Testis (tissue), 3 donors: Measurements from ENCODE around the gene NDUFAF3. TPM values are rescaled to one million over a fixed set of nuclear protein-coding genes. Genes with fewer than 3 reads are reported as not detected.

Experiments used
- DNase-seq: peaks from one replicate; pipeline ENCODE4 v3.0.0-alpha.2; 2019
- H3K27ac ChIP-seq, 2 donors: fragments of 200-600 bp; sonication (generic); one replicate each; pipeline ENCODE4 v1.5.1; 2019
- H3K27me3 ChIP-seq: fragments of 200-600 bp; sonication (generic); one replicate; pipeline ENCODE4 v1.5.1; 2019
- H3K36me3 ChIP-seq: fragments of 200-600 bp; sonication (generic); one replicate; pipeline ENCODE4 v1.5.1; 2017; ENCODE audit warnings: low read depth; ENCODE audit errors: missing control alignments
- H3K4me1 ChIP-seq: fragments of 200-600 bp; sonication (generic); one replicate; pipeline ENCODE4 v1.5.1; 2019
- H3K4me3 ChIP-seq, 2 donors: fragments of 200-600 bp; sonication (generic); one replicate each; pipeline ENCODE4 v1.5.1; 2017 to 2019
- H3K9me3 ChIP-seq: fragments of 200-600 bp; sonication (generic); one replicate; pipeline ENCODE4 v1.5.1; 2017
- POLR2A ChIP-seq: fragments of 450-650 bp; IDR thresholded peaks from one replicate; pipeline ENCODE4 v1.6.1; 2017; ENCODE audit warnings: antibody characterized with exemption, mild to moderate bottlenecking, moderate library complexity
- WGBS, 2 donors: methylation state at CpG; one replicate each; pipeline ENCODE4 v1.1.5; 2018; 5-methylcytosine and 5-hydroxymethylcytosine counted together
- intact Hi-C: fragments of 100-400 bp; cut with DNase I; formaldehyde crosslinking; loops from one replicate; pipeline ENCODE4 v1.15.1; 2023; ENCODE audit warnings: low total_unique reads
- polyA plus RNA-seq: library from polyadenylated mRNA; stranded (reverse); fragments of 350-450 nt; fragmentation: Illumina TruSeq; extraction: RNeasy Lipid Tissue Mini Kit (QIAGEN cat#74804); gene quantifications from one replicate; pipeline ENCODE4 v1.2.3, GENCODE V29; 2014; ENCODE audit warnings: low read depth, low replicate concordance; ENCODE audit not compliant: insufficient read depth
- total RNA-seq, 2 donors: library from RNA; depleted of rRNA; stranded (reverse); fragments of >200 nt; gene quantifications; one replicate each; pipeline ENCODE4 v1.2.3, GENCODE V29; 2016
- TF ChIP-seq, protein P1 (sequence below), 3 experiments: fragments of 450-650 bp in 2 of 3; fragments of 200-600 bp in 1 of 3; sonication (generic) in 1 of 3; IDR thresholded peaks; one replicate each; pipeline ENCODE4 v1.5.1; 2016 to 2019; ENCODE audit warnings: antibody characterized with exemption in 3 of 3, mild to moderate bottlenecking in 2 of 3, moderate library complexity in 1 of 3

The NDUFAF3 gene
- total and polyA plus RNA-seq, 3 donors from 2014 or later, result 324 to 544 (median 416) TPM

DNA sequence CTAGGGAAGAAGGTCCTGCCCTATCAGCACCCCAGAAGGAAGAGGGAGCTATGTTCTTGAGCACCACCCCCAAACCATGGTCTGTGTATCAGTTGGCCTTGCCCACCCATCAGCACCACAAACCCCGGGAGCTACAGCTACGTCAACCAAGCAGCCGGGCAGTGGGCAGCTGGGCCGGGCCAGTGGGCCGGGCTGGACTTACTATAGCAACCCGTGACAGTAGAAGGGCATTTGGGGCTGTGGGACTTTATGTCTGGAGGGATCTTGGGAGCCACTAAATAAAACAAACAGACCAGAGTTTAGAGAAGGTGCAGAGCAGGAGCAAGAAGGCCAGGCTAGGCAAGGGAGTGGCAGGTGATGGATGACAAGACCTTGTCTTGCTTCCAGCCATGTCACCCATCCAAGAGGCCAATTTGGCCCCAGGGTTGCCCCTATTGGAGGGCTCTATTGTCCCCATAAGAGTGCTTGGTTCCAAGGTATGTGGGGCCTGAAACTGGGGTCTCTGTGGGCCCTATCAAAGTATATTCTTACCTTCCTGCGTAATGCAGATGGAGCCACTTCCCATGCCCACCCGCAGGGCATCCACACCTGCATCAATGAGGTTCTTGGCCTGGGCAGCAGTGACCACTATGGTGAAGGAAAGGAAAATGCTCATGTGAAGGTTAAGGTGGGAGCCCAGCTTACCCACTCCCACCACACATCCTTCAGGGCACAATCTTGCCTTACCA, 4.0 kb downstream of the NDUFAF3 start:
- Histone ChIP-seq H3K9me3 (no peaks in the 10 kb centered on the region), H3K36me3 (no peaks in the 10 kb centered on the region), H3K4me1 (peaks cover 21% of the 10 kb centered on the region), H3K27me3 (no peaks in the 10 kb centered on the region), H3K4me3 (no peak overlapping the region), H3K27ac (no peak overlapping the region)
- TF ChIP-seq, protein P1, sequence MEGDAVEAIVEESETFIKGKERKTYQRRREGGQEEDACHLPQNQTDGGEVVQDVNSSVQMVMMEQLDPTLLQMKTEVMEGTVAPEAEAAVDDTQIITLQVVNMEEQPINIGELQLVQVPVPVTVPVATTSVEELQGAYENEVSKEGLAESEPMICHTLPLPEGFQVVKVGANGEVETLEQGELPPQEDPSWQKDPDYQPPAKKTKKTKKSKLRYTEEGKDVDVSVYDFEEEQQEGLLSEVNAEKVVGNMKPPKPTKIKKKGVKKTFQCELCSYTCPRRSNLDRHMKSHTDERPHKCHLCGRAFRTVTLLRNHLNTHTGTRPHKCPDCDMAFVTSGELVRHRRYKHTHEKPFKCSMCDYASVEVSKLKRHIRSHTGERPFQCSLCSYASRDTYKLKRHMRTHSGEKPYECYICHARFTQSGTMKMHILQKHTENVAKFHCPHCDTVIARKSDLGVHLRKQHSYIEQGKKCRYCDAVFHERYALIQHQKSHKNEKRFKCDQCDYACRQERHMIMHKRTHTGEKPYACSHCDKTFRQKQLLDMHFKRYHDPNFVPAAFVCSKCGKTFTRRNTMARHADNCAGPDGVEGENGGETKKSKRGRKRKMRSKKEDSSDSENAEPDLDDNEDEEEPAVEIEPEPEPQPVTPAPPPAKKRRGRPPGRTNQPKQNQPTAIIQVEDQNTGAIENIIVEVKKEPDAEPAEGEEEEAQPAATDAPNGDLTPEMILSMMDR (IDR thresholded peaks at IDR 0.05), result no peak
- TF ChIP-seq POLR2A, result no peak
- no peak for DNase-seq
- intact Hi-C loops, result loop anchor here (10.0 kb wide), 2 partner anchors 69 to 249 kb away; partner anchors contain the start of genes C3orf62 and QRICH1
- WGBS, 2 donors, result 92 to 95% methylated on average over 6 to 8 of the region's 8 CpGs

DNA sequence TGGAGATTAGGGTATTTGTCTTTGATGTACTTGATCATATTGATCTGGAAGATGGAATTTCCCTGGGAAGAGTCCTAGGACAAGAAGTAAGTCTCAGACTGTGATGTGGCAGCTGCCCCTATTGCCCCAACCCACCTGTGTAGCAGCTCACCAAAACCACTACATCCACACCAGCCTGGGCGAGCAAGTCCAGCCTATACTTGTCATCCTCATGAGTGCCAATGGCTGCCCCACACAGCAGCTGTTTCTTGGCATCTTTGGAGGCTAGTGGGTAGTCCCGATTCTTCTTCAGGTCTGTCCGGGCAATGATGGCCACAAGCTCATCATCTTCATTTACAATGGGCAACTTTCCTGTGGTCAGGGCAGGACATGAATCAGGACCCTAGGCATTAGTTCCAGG, 4.6 kb downstream of the NDUFAF3 start:
- TF ChIP-seq, protein P1 (IDR thresholded peaks at IDR 0.05), result no peak
- no peak for TF ChIP-seq POLR2A
- H3K36me3 ChIP-seq, result no peaks in the 10 kb centered on the region
- intact Hi-C loops, result loop anchor here (10.0 kb wide), 2 partner anchors 68 to 248 kb away; partner anchors contain the start of genes C3orf62 and QRICH1
- no peak overlapping the region for H3K4me3 ChIP-seq
- no peak overlapping the region for H3K27ac ChIP-seq
- WGBS, 2 donors, result 93 to 100% methylated on average over 3 of the region's 3 CpGs
- no peak for DNase-seq
- peaks cover 21% of the 10 kb centered on the region for H3K4me1 ChIP-seq
- H3K27me3 ChIP-seq, result no peaks in the 10 kb centered on the region
- H3K9me3 ChIP-seq, result no peaks in the 10 kb centered on the region

DNA sequence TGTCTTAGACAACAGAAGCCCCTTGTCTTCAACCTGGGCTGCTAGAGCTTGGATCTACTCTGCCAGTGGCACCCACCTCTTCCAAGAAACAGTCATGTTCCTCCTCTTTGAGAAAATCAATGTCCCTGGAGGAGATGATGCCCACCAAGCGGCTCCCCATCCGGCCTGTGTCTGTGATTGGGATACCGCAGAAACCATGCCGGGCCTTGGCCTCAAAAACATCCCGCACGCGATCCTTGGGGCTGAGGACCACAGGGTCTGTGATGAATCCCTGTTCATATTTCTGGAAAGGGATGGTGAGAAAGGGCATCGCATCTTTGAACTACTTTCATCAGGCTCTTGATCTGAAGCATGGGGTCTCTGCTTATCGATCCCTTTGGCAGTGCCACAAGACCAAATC, 5.7 kb downstream of the NDUFAF3 start:
- Histone ChIP-seq H3K27me3 (no peaks in the 10 kb centered on the region), H3K36me3 (no peaks in the 10 kb centered on the region), H3K27ac (no peak overlapping the region), H3K4me1 (peaks cover 20% of the 10 kb centered on the region), H3K4me3 (no peak overlapping the region), H3K9me3 (no peaks in the 10 kb centered on the region)
- intact Hi-C loops, result loop anchor here (10.0 kb wide), 2 partner anchors 67 to 247 kb away; partner anchors contain the start of genes C3orf62 and QRICH1
- 91 to 95% methylated on average over 9 of the region's 9 CpGs for WGBS, 2 donors
- TF ChIP-seq POLR2A, result no peak
- TF ChIP-seq, protein P1 (IDR thresholded peaks at IDR 0.05), result no peak
- DNase-seq, result no peak

DNA sequence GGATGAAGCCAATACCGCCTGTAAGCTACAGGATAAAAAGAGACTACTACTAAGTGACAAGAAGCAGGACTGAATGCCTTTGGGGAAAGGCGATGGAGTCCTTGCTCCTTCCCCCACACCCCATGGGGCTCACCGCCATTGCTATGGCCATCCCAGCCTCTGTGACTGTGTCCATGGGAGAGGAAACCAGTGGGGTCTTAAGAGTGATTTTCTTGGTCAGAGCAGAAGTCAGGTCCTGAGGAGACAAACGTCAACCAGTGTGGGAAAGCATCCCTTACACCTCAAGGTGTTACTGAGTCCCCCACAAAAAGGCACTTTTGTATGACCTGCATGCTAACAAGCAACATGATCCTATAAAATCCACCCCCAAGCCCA, 6.4 kb downstream of the NDUFAF3 start:
- Histone ChIP-seq H3K4me3 (peak overlapping the region; percentile 54 to 75), H3K27me3 (no peaks in the 10 kb centered on the region), H3K27ac (peak overlapping the region; percentile 92), H3K36me3 (no peaks in the 10 kb centered on the region), H3K9me3 (no peaks in the 10 kb centered on the region), H3K4me1 (peaks cover 13% of the 10 kb centered on the region)
- no peak for DNase-seq
- TF ChIP-seq POLR2A, result no peak
- TF ChIP-seq, protein P1 (IDR thresholded peaks at IDR 0.05), result no peak
- 50 to 67% methylated on average over 4 of the region's 4 CpGs for WGBS, 2 donors
- intact Hi-C loops, result loop anchor here (10.0 kb wide), 2 partner anchors 67 to 247 kb away; partner anchors contain the start of genes C3orf62 and QRICH1
